ENCODE data around the gene SLC24A3.

SLC24A3 gene

DNA sequence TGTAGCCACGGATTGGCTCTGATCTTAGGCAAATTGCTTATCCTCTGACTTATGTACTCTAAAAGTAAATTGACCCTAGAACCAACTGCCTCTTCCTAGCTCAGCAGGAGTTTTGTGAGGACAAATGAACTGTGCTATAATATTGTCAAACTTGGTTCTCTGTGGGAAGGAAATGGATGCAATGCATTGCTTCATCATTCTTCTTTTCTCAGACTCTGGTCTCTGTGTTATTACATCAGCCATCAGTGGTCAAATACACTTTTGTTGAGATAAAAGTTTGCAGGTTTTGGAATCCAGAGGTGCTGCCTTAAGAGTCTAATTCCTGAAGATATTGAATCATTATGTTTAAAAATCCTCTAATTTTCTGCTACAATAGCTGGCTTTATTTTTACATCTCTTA is 64.9 kb downstream of the SLC24A3 start:
- Histone ChIP-seq H3K27me3 (ENCODE audit: control insufficient read depth, insufficient read depth, low read length) (no peaks in the 10 kb centered on the region), H3K4me3 (ENCODE audit: low read length) (no peak overlapping the region), H3K36me3 (ENCODE audit: control insufficient read depth, insufficient read depth, low read length) (no peaks in the 10 kb centered on the region), H3K4me1 (ENCODE audit: control insufficient read depth, insufficient read depth, low read length) (peaks cover 27% of the 10 kb centered on the region), H3K9ac (ENCODE audit: low read length) (no peak overlapping the region), H3K9me3 (ENCODE audit: control insufficient read depth, low read length) (no peaks in the 10 kb centered on the region)

GRCh38 chr20:19283490-19284025 is 71.1 kb downstream of the SLC24A3 start:
- Histone ChIP-seq H3K9ac (ENCODE audit: low read length) (no peak overlapping the region), H3K36me3 (ENCODE audit: control insufficient read depth, insufficient read depth, low read length) (no peaks in the 10 kb centered on the region), H3K9me3 (ENCODE audit: control insufficient read depth, low read length) (no peaks in the 10 kb centered on the region), H3K4me3 (ENCODE audit: low read length) (no peak overlapping the region), H3K4me1 (ENCODE audit: control insufficient read depth, insufficient read depth, low read length) (no peaks in the 10 kb centered on the region), H3K27me3 (ENCODE audit: control insufficient read depth, insufficient read depth, low read length) (no peaks in the 10 kb centered on the region)

DNA sequence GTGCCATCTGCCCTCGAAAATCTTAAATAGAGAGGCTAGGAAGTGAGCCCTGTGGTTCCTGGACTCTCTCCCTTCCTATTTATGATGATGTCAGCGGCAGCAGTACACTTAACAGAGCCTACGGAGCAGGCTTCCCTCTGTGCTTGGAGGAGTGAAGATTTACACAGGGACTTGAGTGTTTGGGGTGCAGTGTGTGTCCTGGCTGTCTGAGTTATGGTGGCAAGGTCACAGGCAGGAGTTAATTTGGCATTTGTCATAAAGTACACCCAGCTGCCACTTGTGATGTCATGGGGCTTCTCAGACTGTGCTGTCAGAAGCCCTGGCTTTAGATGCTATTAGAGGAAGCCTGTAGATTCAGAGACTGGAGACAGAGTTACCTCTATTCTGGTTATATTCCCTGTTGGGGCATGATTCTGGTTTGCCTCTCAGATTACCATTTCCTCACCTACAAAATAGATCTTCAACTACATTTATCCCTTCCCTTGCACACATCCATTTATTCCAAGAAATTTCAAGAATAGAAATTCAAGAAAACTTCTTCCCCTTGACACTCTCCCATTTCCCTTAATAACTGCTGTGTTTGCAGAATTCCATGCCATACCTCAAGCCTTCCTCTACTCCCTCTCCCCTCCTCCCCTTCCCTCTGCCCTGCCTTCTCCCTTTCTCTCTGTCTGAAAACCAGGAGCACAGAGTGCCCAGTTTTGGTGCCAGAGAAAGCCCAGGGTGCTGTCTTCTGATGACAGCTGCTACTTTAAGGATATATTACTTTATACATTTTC is 72.1 kb downstream of the SLC24A3 start:
- Histone ChIP-seq H3K27me3 (ENCODE audit: control insufficient read depth, insufficient read depth, low read length) (no peaks in the 10 kb centered on the region), H3K4me1 (ENCODE audit: control insufficient read depth, insufficient read depth, low read length) (no peaks in the 10 kb centered on the region), H3K9me3 (ENCODE audit: control insufficient read depth, low read length) (no peaks in the 10 kb centered on the region), H3K9ac (ENCODE audit: low read length) (no peak overlapping the region), H3K4me3 (ENCODE audit: low read length) (no peak overlapping the region), H3K36me3 (ENCODE audit: control insufficient read depth, insufficient read depth, low read length) (no peaks in the 10 kb centered on the region)

DNA sequence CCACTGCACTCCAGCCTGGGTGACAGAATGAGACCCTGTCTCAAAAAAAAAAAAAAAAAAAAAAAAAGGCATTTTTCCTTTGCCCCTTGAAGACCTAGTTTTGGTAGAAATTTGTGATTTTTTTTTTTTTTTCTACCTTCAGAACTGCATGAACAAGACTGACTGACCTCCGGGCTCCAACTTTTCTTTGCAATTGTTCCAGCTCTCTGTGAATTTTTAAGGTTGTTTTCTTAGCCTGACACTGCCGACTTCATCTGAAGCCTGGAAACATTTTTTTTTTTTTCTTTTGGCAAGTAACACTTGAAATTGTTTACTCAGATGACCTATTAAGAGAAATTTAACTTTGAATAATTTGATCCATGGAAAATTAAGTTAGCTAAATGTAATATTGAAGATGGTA is 73.0 kb downstream of the SLC24A3 start:
- Histone ChIP-seq H3K9me3 (ENCODE audit: control insufficient read depth, low read length) (no peaks in the 10 kb centered on the region), H3K27me3 (ENCODE audit: control insufficient read depth, insufficient read depth, low read length) (no peaks in the 10 kb centered on the region), H3K4me3 (ENCODE audit: low read length) (no peak overlapping the region), H3K4me1 (ENCODE audit: control insufficient read depth, insufficient read depth, low read length) (no peaks in the 10 kb centered on the region), H3K9ac (ENCODE audit: low read length) (no peak overlapping the region), H3K36me3 (ENCODE audit: control insufficient read depth, insufficient read depth, low read length) (no peaks in the 10 kb centered on the region)

- H3K4me3 ChIP-seq (ENCODE audit: low read length): no peak overlapping the region
- H3K9me3 ChIP-seq (ENCODE audit: control insufficient read depth, low read length): no peaks in the 10 kb centered on the region
- no peaks in the 10 kb centered on the region for H3K27me3 ChIP-seq (ENCODE audit: control insufficient read depth, insufficient read depth, low read length)
These were observed 75.6 kb downstream of the SLC24A3 start for GRCh38 chr20:19288061-19288460.

GRCh38 chr20:19288636-19289035 is 76.2 kb downstream of the SLC24A3 start:
- H3K4me3 ChIP-seq (ENCODE audit: low read length): no peak overlapping the region
- no peaks in the 10 kb centered on the region for H3K27me3 ChIP-seq (ENCODE audit: control insufficient read depth, insufficient read depth, low read length)
- H3K9ac ChIP-seq (ENCODE audit: low read length): no peak overlapping the region
- no peaks in the 10 kb centered on the region for H3K36me3 ChIP-seq (ENCODE audit: control insufficient read depth, insufficient read depth, low read length)
- H3K4me1 ChIP-seq (ENCODE audit: control insufficient read depth, insufficient read depth, low read length): no peaks in the 10 kb centered on the region
- no peaks in the 10 kb centered on the region for H3K9me3 ChIP-seq (ENCODE audit: control insufficient read depth, low read length)

More at GRCh38 chr20:19288061-19288460, 75.6 kb downstream of the SLC24A3 start:
- Histone ChIP-seq H3K36me3 (ENCODE audit: control insufficient read depth, insufficient read depth, low read length) (no peaks in the 10 kb centered on the region), H3K9ac (ENCODE audit: low read length) (no peak overlapping the region), H3K4me1 (ENCODE audit: control insufficient read depth, insufficient read depth, low read length) (no peaks in the 10 kb centered on the region)

DNA sequence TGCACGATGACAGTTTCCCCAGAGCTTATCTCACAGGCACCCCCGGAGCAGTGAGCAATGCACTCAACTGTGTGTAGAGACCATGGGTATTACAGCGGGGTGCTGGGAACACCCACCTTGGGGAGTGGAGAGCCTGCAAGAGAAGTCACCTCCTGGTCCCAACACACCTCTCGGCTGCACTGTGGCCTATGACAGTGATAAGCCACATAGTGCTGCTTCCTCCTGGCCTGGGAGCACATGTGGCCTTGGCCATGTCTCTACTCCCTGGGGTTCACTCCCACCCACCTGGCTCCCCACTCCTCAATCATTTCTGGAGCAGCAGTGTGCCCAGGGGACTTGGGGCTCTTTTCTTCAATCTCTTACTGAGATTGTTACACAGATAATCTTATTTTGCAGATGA is 77.0 kb downstream of the SLC24A3 start:
- no peaks in the 10 kb centered on the region for H3K27me3 ChIP-seq (ENCODE audit: control insufficient read depth, insufficient read depth, low read length)
- H3K4me1 ChIP-seq (ENCODE audit: control insufficient read depth, insufficient read depth, low read length): no peaks in the 10 kb centered on the region
- H3K9me3 ChIP-seq (ENCODE audit: control insufficient read depth, low read length): no peaks in the 10 kb centered on the region
- no peak overlapping the region for H3K4me3 ChIP-seq (ENCODE audit: low read length)
- no peak overlapping the region for H3K9ac ChIP-seq (ENCODE audit: low read length)
- no peaks in the 10 kb centered on the region for H3K36me3 ChIP-seq (ENCODE audit: control insufficient read depth, insufficient read depth, low read length)

- no peaks in the 10 kb centered on the region for H3K4me1 ChIP-seq (ENCODE audit: control insufficient read depth, insufficient read depth, low read length)
- no peaks in the 10 kb centered on the region for H3K9me3 ChIP-seq (ENCODE audit: control insufficient read depth, low read length)
- H3K27me3 ChIP-seq (ENCODE audit: control insufficient read depth, insufficient read depth, low read length): no peaks in the 10 kb centered on the region
- no peak overlapping the region for H3K9ac ChIP-seq (ENCODE audit: low read length)
- no peak overlapping the region for H3K4me3 ChIP-seq (ENCODE audit: low read length)
- H3K36me3 ChIP-seq (ENCODE audit: control insufficient read depth, insufficient read depth, low read length): no peaks in the 10 kb centered on the region
These were observed 78.8 kb downstream of the SLC24A3 start for GRCh38 chr20:19291024-19291817.

DNA sequence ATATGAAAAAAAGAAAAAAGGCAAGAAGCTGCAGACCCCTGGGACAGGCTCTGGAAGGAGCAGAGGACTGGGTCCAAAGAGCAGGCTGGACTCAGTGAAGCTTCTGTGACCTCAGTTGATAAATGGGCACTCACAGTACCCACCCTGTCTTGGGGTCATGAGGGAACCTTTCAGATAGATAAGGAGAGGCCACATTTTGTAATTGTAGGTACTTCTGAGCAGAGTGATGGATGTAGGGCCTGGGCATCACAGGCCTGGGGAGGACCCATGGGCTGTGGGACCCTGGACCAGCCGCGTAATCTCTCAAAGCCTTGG is 79.3 kb downstream of the SLC24A3 start:
- no peak overlapping the region for H3K9ac ChIP-seq (ENCODE audit: low read length)
- H3K4me3 ChIP-seq (ENCODE audit: low read length): no peak overlapping the region
- H3K36me3 ChIP-seq (ENCODE audit: control insufficient read depth, insufficient read depth, low read length): no peaks in the 10 kb centered on the region

GRCh38 chr20:19292254-19292653 is 79.8 kb downstream of the SLC24A3 start:
- no peak overlapping the region for H3K4me3 ChIP-seq (ENCODE audit: low read length)
- no peaks in the 10 kb centered on the region for H3K4me1 ChIP-seq (ENCODE audit: control insufficient read depth, insufficient read depth, low read length)
- H3K27me3 ChIP-seq (ENCODE audit: control insufficient read depth, insufficient read depth, low read length): no peaks in the 10 kb centered on the region
- H3K9ac ChIP-seq (ENCODE audit: low read length): no peak overlapping the region
- H3K9me3 ChIP-seq (ENCODE audit: control insufficient read depth, low read length): no peaks in the 10 kb centered on the region
- no peaks in the 10 kb centered on the region for H3K36me3 ChIP-seq (ENCODE audit: control insufficient read depth, insufficient read depth, low read length)

More for the DNA sequence above, 79.3 kb downstream of the SLC24A3 start:
- Histone ChIP-seq H3K9me3 (ENCODE audit: control insufficient read depth, low read length) (no peaks in the 10 kb centered on the region), H3K27me3 (ENCODE audit: control insufficient read depth, insufficient read depth, low read length) (no peaks in the 10 kb centered on the region), H3K4me1 (ENCODE audit: control insufficient read depth, insufficient read depth, low read length) (no peaks in the 10 kb centered on the region)

GRCh38 chr20:19295076-19295475 is 82.6 kb downstream of the SLC24A3 start:
- Histone ChIP-seq H3K4me1 (ENCODE audit: control insufficient read depth, insufficient read depth, low read length) (no peaks in the 10 kb centered on the region), H3K9me3 (ENCODE audit: control insufficient read depth, low read length) (no peaks in the 10 kb centered on the region), H3K27me3 (ENCODE audit: control insufficient read depth, insufficient read depth, low read length) (no peaks in the 10 kb centered on the region), H3K36me3 (ENCODE audit: control insufficient read depth, insufficient read depth, low read length) (no peaks in the 10 kb centered on the region), H3K4me3 (ENCODE audit: low read length) (no peak overlapping the region), H3K9ac (ENCODE audit: low read length) (no peak overlapping the region)

DNA sequence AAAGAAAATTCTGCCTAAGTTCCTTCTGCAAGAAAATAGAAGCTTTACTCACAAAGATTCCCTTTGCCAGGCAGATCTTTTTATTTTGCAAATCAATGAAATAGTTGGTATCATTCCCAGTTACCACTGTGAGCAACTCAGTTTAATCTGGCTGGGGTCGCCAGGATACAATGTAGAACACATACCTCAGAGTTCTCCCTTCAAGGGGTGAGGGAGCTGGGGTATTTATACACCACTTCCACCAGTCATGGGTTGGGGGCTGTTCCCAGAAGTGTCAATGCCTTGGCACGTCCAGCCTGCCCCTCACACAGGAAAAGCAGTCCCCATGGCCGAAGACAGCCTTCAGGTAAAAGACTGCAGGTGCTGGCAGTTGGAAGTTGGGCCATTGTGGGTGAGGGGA is 86.2 kb downstream of the SLC24A3 start:
- Histone ChIP-seq H3K9me3 (ENCODE audit: control insufficient read depth, low read length) (no peaks in the 10 kb centered on the region), H3K4me1 (ENCODE audit: control insufficient read depth, insufficient read depth, low read length) (no peaks in the 10 kb centered on the region), H3K36me3 (ENCODE audit: control insufficient read depth, insufficient read depth, low read length) (no peaks in the 10 kb centered on the region), H3K9ac (ENCODE audit: low read length) (no peak overlapping the region), H3K4me3 (ENCODE audit: low read length) (no peak overlapping the region), H3K27me3 (ENCODE audit: control insufficient read depth, insufficient read depth, low read length) (no peaks in the 10 kb centered on the region)
